ENCODE measurements around the gene STX4.

The STX4 gene

DNA sequence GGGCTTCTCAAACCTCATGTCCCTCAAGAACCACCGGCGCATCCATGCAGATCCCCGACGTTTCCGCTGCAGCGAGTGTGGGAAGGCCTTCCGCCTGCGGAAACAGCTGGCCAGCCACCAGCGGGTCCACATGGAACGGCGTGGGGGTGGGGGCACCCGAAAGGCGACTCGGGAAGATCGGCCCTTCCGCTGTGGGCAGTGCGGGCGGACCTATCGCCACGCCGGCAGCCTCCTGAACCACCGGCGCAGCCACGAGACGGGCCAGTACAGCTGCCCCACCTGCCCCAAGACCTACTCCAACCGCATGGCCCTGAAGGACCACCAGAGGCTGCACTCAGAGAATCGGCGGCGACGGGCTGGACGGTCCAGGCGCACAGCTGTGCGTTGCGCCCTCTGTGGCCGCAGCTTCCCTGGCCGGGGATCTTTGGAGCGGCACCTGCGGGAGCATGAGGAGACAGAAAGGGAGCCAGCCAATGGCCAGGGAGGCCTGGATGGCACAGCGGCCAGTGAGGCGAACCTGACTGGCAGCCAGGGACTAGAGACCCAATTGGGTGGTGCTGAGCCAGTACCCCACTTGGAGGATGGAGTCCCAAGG lies 46.8 kb downstream of the STX4 start:
- Histone ChIP-seq H3K36me3 (ENCODE audit: control insufficient read depth, insufficient read depth, low read length) (peaks cover 69% of the 10 kb centered on the region), H3K4me1 (ENCODE audit: control insufficient read depth, insufficient read depth, low read length) (no peaks in the 10 kb centered on the region), H3K9ac (ENCODE audit: low read depth, low read length) (no peak overlapping the region), H3K27me3 (ENCODE audit: control insufficient read depth, insufficient read depth, low read length) (no peaks in the 10 kb centered on the region), H3K27ac (ENCODE audit: low read depth, low read length) (no peak overlapping the region), H3K9me3 (ENCODE audit: control insufficient read depth, insufficient read depth, low read length) (no peaks in the 10 kb centered on the region), H3K4me3 (ENCODE audit: low read depth, low read length) (no peak overlapping the region)

DNA sequence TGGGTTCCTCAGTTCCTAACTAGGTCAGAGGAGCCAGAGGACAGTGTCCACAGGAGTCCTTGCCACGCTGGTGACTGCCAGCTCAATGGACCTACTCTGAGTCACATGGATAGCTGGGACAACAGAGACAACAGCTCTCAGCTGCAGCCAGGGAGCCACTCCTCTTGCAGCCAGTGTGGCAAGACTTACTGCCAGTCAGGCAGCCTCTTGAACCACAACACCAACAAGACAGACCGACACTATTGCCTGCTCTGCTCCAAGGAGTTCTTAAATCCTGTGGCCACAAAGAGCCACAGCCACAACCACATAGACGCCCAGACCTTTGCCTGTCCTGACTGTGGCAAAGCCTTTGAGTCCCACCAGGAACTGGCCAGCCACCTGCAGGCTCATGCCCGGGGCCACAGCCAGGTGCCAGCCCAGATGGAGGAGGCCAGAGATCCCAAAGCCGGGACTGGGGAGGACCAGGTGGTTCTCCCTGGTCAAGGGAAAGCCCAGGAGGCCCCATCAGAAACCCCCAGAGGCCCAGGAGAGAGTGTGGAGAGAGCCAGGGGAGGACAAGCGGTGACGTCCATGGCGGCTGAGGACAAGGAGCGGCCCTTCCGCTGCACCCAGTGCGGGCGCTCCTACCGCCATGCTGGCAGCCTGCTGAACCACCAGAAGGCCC lies 47.5 kb downstream of the STX4 start:
- H3K27ac ChIP-seq (ENCODE audit: low read depth, low read length): no peak overlapping the region
- H3K36me3 ChIP-seq (ENCODE audit: control insufficient read depth, insufficient read depth, low read length): peaks cover 67% of the 10 kb centered on the region
- no peak overlapping the region for H3K9ac ChIP-seq (ENCODE audit: low read depth, low read length)
- H3K4me1 ChIP-seq (ENCODE audit: control insufficient read depth, insufficient read depth, low read length): no peaks in the 10 kb centered on the region
- no peaks in the 10 kb centered on the region for H3K9me3 ChIP-seq (ENCODE audit: control insufficient read depth, insufficient read depth, low read length)
- no peak overlapping the region for H3K4me3 ChIP-seq (ENCODE audit: low read depth, low read length)
- H3K27me3 ChIP-seq (ENCODE audit: control insufficient read depth, insufficient read depth, low read length): no peaks in the 10 kb centered on the region

DNA sequence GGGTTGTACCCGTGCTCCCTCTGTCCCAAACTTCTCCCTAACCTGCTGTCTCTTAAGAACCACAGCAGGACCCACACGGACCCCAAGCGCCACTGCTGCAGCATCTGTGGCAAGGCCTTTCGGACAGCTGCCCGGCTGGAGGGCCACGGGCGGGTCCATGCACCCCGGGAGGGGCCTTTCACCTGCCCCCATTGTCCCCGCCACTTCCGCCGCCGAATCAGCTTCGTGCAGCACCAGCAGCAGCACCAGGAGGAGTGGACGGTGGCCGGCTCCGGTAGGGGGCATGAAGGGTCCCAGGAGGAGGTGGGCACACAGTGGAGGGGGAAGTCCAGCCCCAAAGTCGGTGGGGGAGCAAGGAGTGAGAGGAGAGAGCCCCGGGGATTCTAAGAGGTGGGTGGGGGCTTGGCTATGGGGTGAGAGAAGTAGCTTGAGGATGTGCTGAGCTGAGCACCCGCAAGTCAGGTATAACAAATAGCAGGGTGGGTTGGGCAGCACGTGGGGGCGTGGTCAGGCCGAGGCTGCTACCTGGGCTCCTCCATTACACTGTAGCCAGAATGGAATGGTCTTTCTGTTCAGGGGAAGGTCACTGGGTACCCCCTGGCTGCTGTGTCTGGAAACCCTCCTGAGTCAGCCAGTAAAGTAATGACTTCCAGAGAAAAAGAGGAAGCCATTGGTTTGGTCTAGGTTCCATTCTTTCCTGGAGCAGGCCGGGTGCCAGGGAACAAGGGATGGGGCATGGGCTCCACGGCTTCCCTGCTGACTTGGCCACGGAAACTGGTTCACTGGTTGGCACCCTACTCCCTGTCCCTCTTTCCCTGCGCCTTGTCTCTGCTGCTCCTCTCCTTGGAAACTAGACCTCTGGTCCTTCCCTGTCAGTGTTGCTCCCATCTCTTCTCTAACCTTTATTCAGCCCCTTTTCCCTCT lies 48.3 kb downstream of the STX4 start:
- peaks cover 59% of the 10 kb centered on the region for H3K36me3 ChIP-seq (ENCODE audit: control insufficient read depth, insufficient read depth, low read length)
- no peak overlapping the region for H3K27ac ChIP-seq (ENCODE audit: low read depth, low read length)
- H3K4me1 ChIP-seq (ENCODE audit: control insufficient read depth, insufficient read depth, low read length): no peaks in the 10 kb centered on the region
- H3K9me3 ChIP-seq (ENCODE audit: control insufficient read depth, insufficient read depth, low read length): no peaks in the 10 kb centered on the region
- no peak overlapping the region for H3K4me3 ChIP-seq (ENCODE audit: low read depth, low read length)
- no peaks in the 10 kb centered on the region for H3K27me3 ChIP-seq (ENCODE audit: control insufficient read depth, insufficient read depth, low read length)
- H3K9ac ChIP-seq (ENCODE audit: low read depth, low read length): no peak overlapping the region

- Histone ChIP-seq H3K9ac (ENCODE audit: low read depth, low read length) (no peak overlapping the region), H3K36me3 (ENCODE audit: control insufficient read depth, insufficient read depth, low read length) (peaks cover 50% of the 10 kb centered on the region), H3K4me3 (ENCODE audit: low read depth, low read length) (no peak overlapping the region), H3K4me1 (ENCODE audit: control insufficient read depth, insufficient read depth, low read length) (no peaks in the 10 kb centered on the region), H3K27ac (ENCODE audit: low read depth, low read length) (no peak overlapping the region), H3K9me3 (ENCODE audit: control insufficient read depth, insufficient read depth, low read length) (no peaks in the 10 kb centered on the region), H3K27me3 (ENCODE audit: control insufficient read depth, insufficient read depth, low read length) (no peaks in the 10 kb centered on the region)
These were observed 49.1 kb downstream of the STX4 start for GRCh38 chr16:31082368-31083045.

DNA sequence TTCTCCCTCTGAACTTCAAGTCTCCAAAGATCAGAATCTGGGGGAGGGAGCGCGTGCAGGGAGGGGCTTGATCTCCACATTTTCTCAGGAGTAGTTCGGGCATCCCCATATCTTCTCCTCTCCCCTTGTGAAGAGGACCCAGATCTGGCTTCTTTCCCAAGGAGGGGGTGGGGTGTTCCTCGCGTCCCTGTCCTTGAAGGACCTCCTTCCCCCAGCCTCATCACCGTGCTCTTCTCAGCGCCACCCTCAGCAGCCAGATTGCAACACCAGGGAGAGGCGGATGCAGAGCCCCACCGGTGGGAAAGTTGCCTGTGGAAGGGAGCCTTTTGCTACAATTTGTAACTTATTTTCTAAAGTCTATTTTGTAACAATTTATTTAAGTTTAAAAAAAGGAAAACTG lies 49.7 kb downstream of the STX4 start:
- no peak overlapping the region for H3K4me3 ChIP-seq (ENCODE audit: low read depth, low read length)
- H3K27me3 ChIP-seq (ENCODE audit: control insufficient read depth, insufficient read depth, low read length): no peaks in the 10 kb centered on the region
- H3K27ac ChIP-seq (ENCODE audit: low read depth, low read length): no peak overlapping the region
- no peak overlapping the region for H3K9ac ChIP-seq (ENCODE audit: low read depth, low read length)
- no peaks in the 10 kb centered on the region for H3K4me1 ChIP-seq (ENCODE audit: control insufficient read depth, insufficient read depth, low read length)
- H3K36me3 ChIP-seq (ENCODE audit: control insufficient read depth, insufficient read depth, low read length): peaks cover 45% of the 10 kb centered on the region
- no peaks in the 10 kb centered on the region for H3K9me3 ChIP-seq (ENCODE audit: control insufficient read depth, insufficient read depth, low read length)

- H3K4me1 ChIP-seq (ENCODE audit: control insufficient read depth, insufficient read depth, low read length): no peaks in the 10 kb centered on the region
- H3K27me3 ChIP-seq (ENCODE audit: control insufficient read depth, insufficient read depth, low read length): no peaks in the 10 kb centered on the region
- no peak overlapping the region for H3K27ac ChIP-seq (ENCODE audit: low read depth, low read length)
- H3K36me3 ChIP-seq (ENCODE audit: control insufficient read depth, insufficient read depth, low read length): peaks cover 40% of the 10 kb centered on the region
- H3K9ac ChIP-seq (ENCODE audit: low read depth, low read length): no peak overlapping the region
- no peak overlapping the region for H3K4me3 ChIP-seq (ENCODE audit: low read depth, low read length)
- H3K9me3 ChIP-seq (ENCODE audit: control insufficient read depth, insufficient read depth, low read length): no peaks in the 10 kb centered on the region
These were observed 50.2 kb downstream of the STX4 start for GRCh38 chr16:31083556-31083955.

GRCh38 chr16:31083981-31084380 lies 50.6 kb downstream of the STX4 start:
- no peaks in the 10 kb centered on the region for H3K9me3 ChIP-seq (ENCODE audit: control insufficient read depth, insufficient read depth, low read length)
- H3K4me3 ChIP-seq (ENCODE audit: low read depth, low read length): no peak overlapping the region
- no peak overlapping the region for H3K9ac ChIP-seq (ENCODE audit: low read depth, low read length)
- H3K4me1 ChIP-seq (ENCODE audit: control insufficient read depth, insufficient read depth, low read length): no peaks in the 10 kb centered on the region
- H3K27ac ChIP-seq (ENCODE audit: low read depth, low read length): no peak overlapping the region
- no peaks in the 10 kb centered on the region for H3K27me3 ChIP-seq (ENCODE audit: control insufficient read depth, insufficient read depth, low read length)
- H3K36me3 ChIP-seq (ENCODE audit: control insufficient read depth, insufficient read depth, low read length): peaks cover 39% of the 10 kb centered on the region

- H3K27me3 ChIP-seq (ENCODE audit: control insufficient read depth, insufficient read depth, low read length): no peaks in the 10 kb centered on the region
These were observed 51.4 kb downstream of the STX4 start for GRCh38 chr16:31084584-31085302.

DNA sequence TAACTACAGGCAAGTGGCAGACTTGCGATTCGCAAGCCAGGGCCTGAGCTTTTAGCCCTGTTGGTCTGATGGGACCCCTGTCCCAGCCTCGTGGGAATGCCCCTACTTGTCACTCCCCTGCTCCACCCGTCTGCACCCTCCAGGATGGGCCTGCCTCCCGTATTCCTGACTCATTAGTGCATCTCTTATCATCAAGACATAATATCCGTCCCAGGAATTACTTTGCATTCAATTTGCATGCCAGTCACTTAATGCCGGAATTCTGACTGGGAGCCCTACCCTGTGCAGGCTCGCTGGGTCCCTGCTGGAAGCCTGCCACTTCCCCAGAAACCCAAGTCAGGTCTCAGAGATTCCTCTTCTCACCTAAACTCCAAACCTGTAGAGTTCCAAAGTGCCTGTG lies 52.1 kb downstream of the STX4 start:
- H3K27ac ChIP-seq (ENCODE audit: low read depth, low read length): peak overlapping the region; percentile 11
- no peaks in the 10 kb centered on the region for H3K9me3 ChIP-seq (ENCODE audit: control insufficient read depth, insufficient read depth, low read length)
- H3K9ac ChIP-seq (ENCODE audit: low read depth, low read length): no peak overlapping the region
- no peaks in the 10 kb centered on the region for H3K4me1 ChIP-seq (ENCODE audit: control insufficient read depth, insufficient read depth, low read length)
- peaks cover 34% of the 10 kb centered on the region for H3K36me3 ChIP-seq (ENCODE audit: control insufficient read depth, insufficient read depth, low read length)
- no peaks in the 10 kb centered on the region for H3K27me3 ChIP-seq (ENCODE audit: control insufficient read depth, insufficient read depth, low read length)
- H3K4me3 ChIP-seq (ENCODE audit: low read depth, low read length): no peak overlapping the region

More at GRCh38 chr16:31084584-31085302, 51.4 kb downstream of the STX4 start:
- H3K4me3 ChIP-seq (ENCODE audit: low read depth, low read length): no peak overlapping the region
- no peak overlapping the region for H3K9ac ChIP-seq (ENCODE audit: low read depth, low read length)
- peaks cover 36% of the 10 kb centered on the region for H3K36me3 ChIP-seq (ENCODE audit: control insufficient read depth, insufficient read depth, low read length)
- H3K27ac ChIP-seq (ENCODE audit: low read depth, low read length): no peak overlapping the region
- no peaks in the 10 kb centered on the region for H3K4me1 ChIP-seq (ENCODE audit: control insufficient read depth, insufficient read depth, low read length)
- no peaks in the 10 kb centered on the region for H3K9me3 ChIP-seq (ENCODE audit: control insufficient read depth, insufficient read depth, low read length)

GRCh38 chr16:31085873-31086628 lies 52.7 kb downstream of the STX4 start:
- H3K4me1 ChIP-seq (ENCODE audit: control insufficient read depth, insufficient read depth, low read length): no peaks in the 10 kb centered on the region
- H3K36me3 ChIP-seq (ENCODE audit: control insufficient read depth, insufficient read depth, low read length): peaks cover 34% of the 10 kb centered on the region
- H3K27me3 ChIP-seq (ENCODE audit: control insufficient read depth, insufficient read depth, low read length): no peaks in the 10 kb centered on the region
- H3K9me3 ChIP-seq (ENCODE audit: control insufficient read depth, insufficient read depth, low read length): no peaks in the 10 kb centered on the region
- H3K27ac ChIP-seq (ENCODE audit: low read depth, low read length): no peak overlapping the region
- H3K4me3 ChIP-seq (ENCODE audit: low read depth, low read length): no peak overlapping the region
- no peak overlapping the region for H3K9ac ChIP-seq (ENCODE audit: low read depth, low read length)
